Amygdala (tissue), 56 donors: Measurements from ENCODE around the gene DTNBP1.

Source experiments
- DNase-seq, 56 donors: peaks; one replicate each; lab custom pipeline; 2025; lab: John Stamatoyannopoulos, UW

DTNBP1 gene

GRCh38 chr6:15662326-15663129, at the start of gene DTNBP1:
Gene DTNBP1 (minus strand): TSS chr6:15663028. CDS start chr6:15662869, 159 bp downstream.
- DNase-seq: peak in 53 of 56 donors; percentile 5 to 90 (median 70)

- no peak for DNase-seq
These were observed 46.9 kb upstream of the DTNBP1 start for GRCh38 chr6:15709651-15710269.

- no peak for DNase-seq
These were observed 45.4 kb upstream of the DTNBP1 start for GRCh38 chr6:15708231-15708630.

- no peak for DNase-seq
These were observed 43.2 kb upstream of the DTNBP1 start for GRCh38 chr6:15705981-15706380.

GRCh38 chr6:15698471-15698870, 35.6 kb upstream of the DTNBP1 start:
- no peak for DNase-seq

GRCh38 chr6:15697895-15698294, 35.1 kb upstream of the DTNBP1 start:
- no peak for DNase-seq

- peak in 55 of 56 donors; percentile 6 to 89 (median 68) for DNase-seq
These were observed 28.5 kb upstream of the DTNBP1 start for GRCh38 chr6:15691250-15691869.

GRCh38 chr6:15690510-15690909, 27.7 kb upstream of the DTNBP1 start:
- DNase-seq: no peak

GRCh38 chr6:15689586-15690482, 27.0 kb upstream of the DTNBP1 start:
- no peak for DNase-seq

- no peak for DNase-seq
These were observed 22.8 kb upstream of the DTNBP1 start for GRCh38 chr6:15685619-15686018.

- DNase-seq: no peak
These were observed 20.4 kb upstream of the DTNBP1 start for GRCh38 chr6:15682965-15683822.

GRCh38 chr6:15681946-15682345, 19.1 kb upstream of the DTNBP1 start:
- DNase-seq: no peak

GRCh38 chr6:15678514-15678913, 15.7 kb upstream of the DTNBP1 start:
- no peak for DNase-seq

GRCh38 chr6:15677822-15678221, 15.0 kb upstream of the DTNBP1 start:
- no peak for DNase-seq

GRCh38 chr6:15675536-15676220, 12.8 kb upstream of the DTNBP1 start:
- DNase-seq: peak in 1 of 56 donors; percentile 39

- no peak for DNase-seq
These were observed 12.0 kb upstream of the DTNBP1 start for GRCh38 chr6:15674690-15675386.

GRCh38 chr6:15673666-15674065, 10.8 kb upstream of the DTNBP1 start:
- no peak for DNase-seq

- DNase-seq: no peak
These were observed 10.0 kb upstream of the DTNBP1 start for GRCh38 chr6:15672818-15673217.
